OCI-LY3 (cell line): ENCODE data around the gene TAAR8.

Experiments used
- EZH2phosphoT487 ChIP-seq: fragments of 200-600 bp; shearing (Covaris generic); IDR thresholded peaks from 2 replicates; pipeline ENCODE4 v1.6.1; 2018; ENCODE audit warnings: antibody characterized with exemption, mixed run types, low read depth
- TF ChIP-seq, protein P1 (sequence below): fragments of 200-600, 300-600 bp; sonication (generic); IDR thresholded peaks from 2 replicates; pipeline ENCODE4 v1.5.1; 2014; ENCODE audit warnings: antibody characterized with exemption, low read length, low read depth

DNA sequence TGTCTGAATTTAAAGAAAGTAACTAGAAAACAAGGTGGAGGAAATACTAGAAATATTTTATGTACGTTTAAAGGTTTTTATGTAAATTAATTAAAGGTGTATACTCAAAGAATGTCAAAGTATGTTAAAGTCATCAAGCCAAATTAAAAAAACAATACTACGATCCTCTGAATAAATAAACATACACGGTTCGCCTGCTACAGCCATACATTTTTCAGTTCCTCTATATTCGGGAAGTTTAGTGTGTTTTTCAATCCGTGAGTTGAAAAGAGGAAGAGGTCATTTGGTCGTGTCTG lies 40.2 kb upstream of the TAAR8 start:
- TF ChIP-seq, protein P1, sequence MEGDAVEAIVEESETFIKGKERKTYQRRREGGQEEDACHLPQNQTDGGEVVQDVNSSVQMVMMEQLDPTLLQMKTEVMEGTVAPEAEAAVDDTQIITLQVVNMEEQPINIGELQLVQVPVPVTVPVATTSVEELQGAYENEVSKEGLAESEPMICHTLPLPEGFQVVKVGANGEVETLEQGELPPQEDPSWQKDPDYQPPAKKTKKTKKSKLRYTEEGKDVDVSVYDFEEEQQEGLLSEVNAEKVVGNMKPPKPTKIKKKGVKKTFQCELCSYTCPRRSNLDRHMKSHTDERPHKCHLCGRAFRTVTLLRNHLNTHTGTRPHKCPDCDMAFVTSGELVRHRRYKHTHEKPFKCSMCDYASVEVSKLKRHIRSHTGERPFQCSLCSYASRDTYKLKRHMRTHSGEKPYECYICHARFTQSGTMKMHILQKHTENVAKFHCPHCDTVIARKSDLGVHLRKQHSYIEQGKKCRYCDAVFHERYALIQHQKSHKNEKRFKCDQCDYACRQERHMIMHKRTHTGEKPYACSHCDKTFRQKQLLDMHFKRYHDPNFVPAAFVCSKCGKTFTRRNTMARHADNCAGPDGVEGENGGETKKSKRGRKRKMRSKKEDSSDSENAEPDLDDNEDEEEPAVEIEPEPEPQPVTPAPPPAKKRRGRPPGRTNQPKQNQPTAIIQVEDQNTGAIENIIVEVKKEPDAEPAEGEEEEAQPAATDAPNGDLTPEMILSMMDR, result no peak
- TF ChIP-seq EZH2phosphoT487, result no peak
